NOMO-1 (cell line): ENCODE measurements around the gene ZNF514.
"Not testable (repeated sequence)": the region's sequence is repeated elsewhere in the genome, so short reads cannot be mapped to it uniquely, and the experiment has no call there.

Experiments used
- DNase-seq, 2 experiments: peaks; one replicate each; lab custom pipeline; 2025; ENCODE audit not compliant: unreplicated experiment in 2 of 2; lab: John Stamatoyannopoulos, UW

ZNF514 gene

DNA sequence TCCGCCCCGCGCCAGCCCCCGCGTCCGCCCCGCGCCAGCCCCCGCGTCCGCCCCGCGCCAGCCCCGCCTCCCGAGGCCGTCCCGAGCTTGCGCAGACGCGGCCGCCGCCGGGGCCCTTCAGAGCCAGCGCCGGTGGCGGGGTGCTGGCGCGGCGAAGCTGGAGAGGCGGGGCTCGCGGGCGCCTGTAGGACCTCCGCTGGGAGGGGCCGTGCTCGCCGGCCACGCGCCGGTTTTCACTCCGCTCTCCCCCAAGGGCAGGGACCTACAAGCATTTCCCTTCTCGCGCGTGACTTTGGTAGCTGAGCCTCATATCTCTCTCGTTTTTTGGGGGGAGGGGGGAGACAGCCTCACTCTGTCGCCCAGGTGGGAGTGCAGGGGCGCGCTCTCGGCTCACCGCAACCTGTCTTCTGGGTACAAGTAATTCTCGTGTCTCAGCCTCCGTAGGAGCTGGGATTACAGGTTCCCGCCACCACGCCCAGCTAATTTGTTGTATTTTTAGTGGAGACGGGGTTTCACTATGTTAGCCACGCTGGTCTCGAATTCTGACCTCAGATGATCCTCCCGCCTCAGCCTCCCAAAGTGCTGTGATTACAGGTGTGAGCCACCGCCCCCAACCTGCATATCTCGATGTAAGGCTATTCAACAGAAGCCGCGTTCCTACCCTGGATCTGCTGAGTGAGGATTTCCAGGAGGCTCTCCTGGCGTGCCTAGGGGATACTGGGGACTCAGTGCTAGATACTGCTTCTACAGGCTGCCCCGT is at the start of gene ZNF514:
Gene ZNF514, minus strand, starts transcription at position 159 of the 760 bp plus-strand sequence. CDS start 6,595 bp downstream, outside the sequence.
- DNase-seq: peak; percentile 64 to 81

DNA sequence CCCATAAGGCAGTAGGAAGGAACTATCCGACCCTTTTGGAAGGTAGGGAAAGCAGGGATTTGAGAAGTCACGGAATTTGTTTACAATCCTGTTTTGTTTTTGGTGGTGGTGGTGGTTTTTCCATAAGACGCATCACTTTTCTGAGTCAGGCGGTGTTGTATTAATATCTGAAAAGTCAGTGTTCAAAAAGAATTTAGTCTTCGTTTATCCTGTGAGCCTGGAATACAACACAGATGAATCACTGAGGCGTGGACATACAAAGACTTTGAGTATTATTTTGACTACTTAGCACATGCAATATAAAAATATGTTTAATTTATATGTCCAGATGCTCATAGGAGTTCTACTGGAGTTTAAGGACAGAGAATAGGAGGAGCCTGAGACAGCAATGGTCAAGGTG is 48.5 kb upstream of the ZNF514 start:
- no peak for DNase-seq

DNA sequence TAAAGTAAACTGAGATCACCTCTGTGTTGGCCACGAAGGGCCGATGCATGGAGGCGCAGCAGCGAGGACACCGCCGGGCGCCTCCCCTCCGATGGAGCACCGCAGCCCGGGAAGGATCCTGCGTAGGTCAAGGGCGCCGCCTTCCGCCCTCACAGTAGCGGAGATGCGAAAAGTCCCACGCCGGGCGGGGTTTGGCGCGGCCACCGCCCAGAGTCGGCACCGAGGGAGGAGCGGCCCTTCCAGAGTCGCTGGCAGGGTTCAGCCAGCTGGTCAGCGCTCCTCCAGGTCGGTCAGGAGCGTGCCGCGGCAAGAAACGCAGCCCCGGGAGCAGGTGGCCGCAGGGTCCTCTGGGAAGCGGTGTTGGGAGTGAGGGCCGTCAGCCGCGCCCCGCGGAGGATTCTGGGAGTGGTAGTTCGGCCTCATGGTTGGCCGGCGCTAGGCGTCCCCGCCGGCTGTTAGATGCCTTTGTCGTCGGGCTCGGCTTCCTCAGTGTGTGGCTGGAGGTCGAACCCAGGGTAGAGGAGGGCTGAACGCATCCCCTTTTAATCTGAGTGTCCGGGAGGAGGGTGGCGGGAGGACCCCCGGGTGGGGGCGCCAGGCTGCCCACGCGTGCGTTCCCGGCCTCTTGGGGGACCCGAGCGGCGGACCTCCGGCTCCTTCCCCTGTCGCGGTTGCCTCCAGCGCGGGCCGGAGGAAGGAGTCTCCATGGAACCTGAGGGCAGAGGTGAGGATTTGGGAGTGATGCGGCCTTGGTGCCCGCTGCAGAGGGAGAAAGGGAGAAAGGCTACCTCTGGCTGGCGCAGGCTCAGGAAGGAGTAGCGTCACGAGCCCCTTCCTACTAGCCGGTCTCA is 47.7 kb upstream of the ZNF514 start, which contains the start of gene ZNF892:
Gene ZNF892, plus strand, starts transcription at position 411 of the 851 bp plus-strand sequence. Its CDS starts 295 bp downstream, at position 706.
- DNase-seq: peak; percentile 93 to 97

DNA sequence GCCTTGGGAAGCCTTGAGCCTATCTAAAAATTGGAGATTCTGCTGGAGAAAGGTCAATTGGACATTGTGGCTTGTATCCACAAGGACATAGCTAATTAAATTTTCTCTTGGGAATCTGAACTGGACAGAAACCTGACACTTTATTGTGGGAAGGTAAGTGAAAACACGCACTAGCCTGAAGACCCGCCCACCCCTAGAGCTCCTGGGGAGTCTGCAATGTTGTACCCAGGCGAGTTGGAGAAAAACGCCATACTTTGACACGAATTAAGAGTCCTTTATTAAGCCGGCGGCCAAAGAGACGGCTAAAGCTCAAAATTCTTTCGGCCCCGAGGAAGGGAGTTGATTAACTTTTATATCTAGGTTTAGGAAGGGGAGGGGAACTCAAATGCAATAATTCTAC is 46.4 kb upstream of the ZNF514 start:
- no peak for DNase-seq

DNA sequence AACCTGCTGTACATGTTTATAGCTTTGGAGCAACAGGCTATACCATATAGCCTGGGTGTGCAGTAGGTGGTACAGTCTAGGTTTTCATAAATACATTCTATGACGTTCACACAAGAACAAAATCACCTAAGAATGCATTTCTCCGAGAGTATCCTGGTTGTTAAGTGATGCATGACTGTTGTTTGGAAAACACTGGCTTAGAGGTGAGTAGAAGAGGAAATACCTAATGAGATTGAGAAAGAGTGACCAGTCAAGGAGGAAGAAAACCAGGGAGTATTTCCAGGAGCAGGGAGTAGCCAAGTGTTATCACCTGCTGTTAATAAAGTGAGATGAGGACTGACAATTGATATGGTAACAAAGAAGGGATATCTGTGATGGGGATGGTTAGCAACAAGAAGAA is 44.7 kb upstream of the ZNF514 start:
- no peak for DNase-seq

DNA sequence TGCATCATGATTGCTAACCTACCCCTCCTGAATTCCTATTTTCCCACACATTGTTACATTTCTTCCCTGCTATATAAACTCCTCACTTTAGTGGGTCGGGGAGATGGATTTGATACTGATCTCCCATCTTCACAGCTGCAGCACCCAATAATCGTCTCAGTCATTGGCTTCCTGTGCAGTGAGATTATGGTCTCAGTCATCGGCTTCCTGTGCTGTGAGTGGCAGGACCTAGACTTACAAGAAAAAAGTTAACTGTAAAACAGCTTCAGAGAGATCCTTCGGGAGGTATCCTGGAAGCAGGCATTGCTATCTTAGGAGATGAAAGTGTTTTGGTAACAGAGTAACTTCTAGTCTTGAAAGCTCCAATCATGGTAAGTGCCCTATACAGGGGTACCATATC is 44.3 kb upstream of the ZNF514 start:
- no peak for DNase-seq

DNA sequence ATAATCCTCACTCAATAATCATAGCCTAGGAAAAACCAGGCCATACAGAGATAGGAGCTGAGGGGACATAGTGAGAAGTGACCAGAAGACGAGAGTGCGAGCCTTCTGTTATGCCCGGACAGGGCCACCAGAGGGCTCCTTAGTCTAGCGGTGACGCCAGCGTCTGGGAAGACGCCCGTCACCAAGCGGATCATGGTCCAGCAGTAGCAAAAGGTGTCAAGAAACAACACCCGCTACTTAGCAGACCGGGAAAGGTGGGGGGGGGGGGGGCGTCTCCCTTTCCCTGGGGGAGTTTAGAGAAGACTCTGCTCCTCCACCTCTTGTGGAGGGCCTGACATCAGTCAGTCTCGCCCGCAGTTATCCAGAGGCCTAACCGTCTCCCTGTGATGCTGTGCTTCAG is 33.3 kb upstream of the ZNF514 start:
- DNase-seq: not testable (repeated sequence)

DNA sequence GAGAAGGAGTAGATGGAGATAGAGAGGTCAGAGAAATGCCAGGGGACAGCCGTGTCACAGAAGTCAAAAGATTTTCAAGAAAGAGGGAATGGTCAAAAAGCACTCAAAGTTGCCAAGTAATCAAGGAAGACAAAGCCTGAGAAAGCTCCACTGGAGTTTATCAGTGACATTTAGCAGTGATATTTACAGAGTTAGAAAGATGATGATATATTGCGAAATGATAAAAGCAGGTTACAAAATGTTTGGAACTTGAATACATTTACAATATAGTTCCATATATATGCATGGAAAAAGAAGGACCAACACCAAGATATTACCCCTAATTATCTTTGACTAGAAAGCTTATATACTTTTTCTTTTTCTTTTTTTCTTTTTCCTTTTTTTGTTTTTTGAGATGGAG is 26.3 kb upstream of the ZNF514 start:
- DNase-seq: no peak

DNA sequence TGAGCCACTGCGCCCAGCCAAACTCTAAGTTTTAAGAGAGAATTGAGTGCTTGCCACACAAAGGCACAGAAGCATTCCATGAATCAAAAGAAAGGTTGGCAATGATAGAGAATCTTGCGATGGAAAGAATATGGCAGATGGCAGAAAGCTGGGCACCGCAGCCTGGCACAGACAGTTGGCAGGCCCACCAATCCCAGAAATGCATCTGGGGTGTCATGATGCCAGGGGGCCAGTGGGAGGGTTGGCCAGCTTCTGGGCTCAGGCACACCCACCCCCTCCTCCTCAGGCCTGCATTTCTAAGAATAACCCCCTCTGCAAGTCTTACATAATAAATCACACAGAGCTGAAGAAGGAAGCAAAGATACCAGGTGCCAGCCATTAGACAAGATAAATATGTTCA is 25.5 kb upstream of the ZNF514 start:
- DNase-seq: no peak

DNA sequence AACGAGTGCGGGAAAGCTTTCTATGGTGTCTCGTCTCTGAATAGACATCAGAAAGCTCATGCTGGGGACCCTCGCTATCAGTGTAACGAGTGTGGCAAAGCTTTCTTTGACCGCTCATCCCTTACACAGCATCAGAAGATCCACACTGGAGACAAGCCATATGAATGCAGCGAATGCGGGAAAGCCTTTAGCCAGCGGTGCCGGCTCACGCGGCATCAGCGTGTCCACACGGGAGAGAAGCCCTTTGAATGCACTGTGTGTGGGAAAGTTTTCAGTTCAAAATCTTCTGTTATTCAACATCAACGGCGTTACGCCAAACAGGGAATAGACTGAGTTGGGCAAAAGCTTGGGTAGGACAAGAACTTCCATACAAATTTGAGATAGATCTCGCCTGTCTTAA is 22.1 kb upstream of the ZNF514 start:
- no peak for DNase-seq

DNA sequence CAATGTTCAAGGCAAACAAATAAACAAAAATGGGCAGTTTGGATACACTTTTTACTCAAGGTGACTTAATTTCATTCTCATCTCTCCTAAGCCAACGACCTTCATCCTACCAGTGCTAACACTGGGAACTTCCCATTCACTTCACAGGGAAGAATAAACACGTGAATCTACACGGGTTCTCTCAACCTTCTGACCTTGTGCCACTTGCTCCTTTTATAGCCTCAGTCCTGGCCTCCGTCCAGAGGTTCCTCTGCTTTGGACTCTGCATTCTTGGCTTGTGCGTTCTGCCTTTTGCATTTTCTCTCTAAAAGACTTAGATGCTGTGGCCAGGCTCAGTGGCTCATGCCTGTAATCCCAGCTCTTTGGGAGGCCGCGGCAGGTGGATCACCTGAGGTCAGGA is 19.8 kb upstream of the ZNF514 start:
- DNase-seq: no peak

DNA sequence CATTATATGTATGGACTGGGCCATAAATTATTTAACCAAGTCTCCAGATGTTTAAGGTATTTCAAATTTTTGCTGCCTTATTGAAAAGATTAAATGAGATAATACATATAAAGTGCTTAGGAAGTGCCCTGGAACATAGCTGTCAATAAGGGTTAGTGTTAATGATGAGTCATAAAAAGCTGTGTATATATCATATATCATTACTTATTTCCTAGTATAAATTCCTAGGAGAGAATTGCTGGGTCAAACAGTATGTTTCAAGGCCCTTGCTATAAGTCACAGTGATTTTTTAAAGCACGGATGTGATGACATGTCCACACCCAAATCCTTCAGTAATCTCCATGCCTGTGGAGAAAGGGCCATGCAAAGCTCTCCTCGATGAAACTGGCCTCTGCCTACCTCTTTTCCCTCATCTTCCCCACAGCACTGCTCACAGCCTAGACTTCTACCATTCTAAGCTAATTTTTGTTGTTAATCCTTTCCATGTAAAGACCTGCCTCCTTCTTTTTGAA is 14.4 kb upstream of the ZNF514 start:
- no peak for DNase-seq

DNA sequence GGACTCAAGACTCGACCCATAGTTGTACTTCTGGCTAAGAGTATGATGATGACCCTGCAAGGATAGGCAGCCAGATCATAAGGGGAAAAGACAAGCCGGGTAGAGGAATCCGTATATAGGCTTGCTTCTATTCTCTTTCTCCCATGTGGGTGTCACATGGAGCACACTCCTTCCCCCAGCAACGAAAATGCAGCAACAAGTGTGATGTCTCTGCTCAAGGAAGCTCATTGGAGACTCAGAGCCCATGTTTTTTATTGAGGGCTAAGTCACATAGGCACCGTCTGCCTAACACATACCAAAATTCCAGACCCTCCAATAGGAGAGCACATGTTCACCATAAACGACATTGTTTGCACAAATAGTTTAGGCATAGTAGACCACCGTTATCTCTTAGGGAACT is 12.3 kb upstream of the ZNF514 start:
- no peak for DNase-seq

DNA sequence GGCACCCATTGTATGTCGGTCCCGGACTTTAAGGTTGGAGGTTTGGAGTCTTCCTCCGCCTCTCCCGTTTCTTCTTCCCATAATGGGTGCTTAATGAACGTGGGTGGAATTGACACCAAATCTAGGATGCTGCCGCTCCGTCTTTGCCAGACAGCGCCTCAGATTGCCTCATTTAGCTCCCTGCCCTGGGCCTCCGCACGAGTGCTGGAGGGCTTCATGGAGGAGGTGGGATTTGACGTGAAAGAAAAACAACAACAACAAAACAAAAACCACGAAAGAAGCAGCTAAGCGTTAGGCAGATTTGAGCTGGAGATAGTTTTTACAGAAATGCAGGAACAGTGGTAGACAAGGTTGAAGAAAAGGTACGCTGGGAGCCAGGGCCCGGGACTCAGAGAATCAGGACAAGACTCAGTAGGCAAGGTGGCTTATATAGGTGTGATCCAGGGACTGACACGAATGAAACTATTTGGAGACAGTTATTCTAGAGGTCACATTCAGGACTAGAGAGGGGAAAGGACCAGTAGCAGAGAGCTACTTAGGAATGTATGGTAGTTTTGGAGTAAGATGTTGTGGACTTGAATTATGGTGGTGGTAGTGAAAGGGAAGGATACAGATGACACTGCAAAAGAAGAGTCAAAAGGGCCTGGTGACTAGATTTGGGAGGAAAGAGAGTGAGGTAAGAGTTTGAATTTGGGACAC is 6.6 kb upstream of the ZNF514 start:
- no peak for DNase-seq

DNA sequence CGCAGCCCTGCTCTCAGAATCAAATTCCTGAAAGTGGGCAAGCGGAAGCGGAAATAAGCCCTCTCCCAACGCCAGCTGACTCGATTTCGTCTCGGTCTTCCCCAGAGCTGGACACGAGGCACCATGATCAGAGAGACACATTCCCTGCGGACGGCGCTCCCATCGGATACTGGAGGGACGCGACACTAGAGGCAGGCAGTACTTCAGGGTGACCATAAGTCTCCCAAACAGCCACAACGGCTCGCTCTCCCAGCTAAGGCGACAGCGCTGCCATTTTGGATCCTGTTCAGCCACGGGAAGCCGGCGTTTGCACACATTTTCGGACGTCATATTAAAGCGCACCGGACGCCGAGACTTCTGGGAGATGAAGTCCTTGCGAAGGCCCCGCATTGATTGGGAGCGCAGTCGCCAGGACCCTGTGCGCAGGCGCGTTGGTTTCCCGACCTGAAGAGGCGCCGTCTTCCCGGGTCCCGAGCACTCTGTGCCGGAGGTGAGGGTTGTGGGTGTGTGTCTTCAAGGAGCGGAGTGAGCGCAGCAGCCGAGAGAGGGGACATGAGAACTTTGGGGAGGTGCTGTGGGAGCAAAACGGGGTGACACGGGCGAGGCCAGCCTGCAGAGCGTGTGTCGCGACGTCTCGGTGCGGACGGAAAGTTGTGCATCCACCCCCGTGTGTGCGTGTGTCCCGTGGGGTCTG is 5.9 kb upstream of the ZNF514 start, which contains the start of gene ZNF2:
Gene ZNF2, plus strand, starts transcription at position 439 of the 694 bp plus-strand sequence. CDS start 10,418 bp downstream, outside the sequence.
- peak; percentile 93 to 95 for DNase-seq

DNA sequence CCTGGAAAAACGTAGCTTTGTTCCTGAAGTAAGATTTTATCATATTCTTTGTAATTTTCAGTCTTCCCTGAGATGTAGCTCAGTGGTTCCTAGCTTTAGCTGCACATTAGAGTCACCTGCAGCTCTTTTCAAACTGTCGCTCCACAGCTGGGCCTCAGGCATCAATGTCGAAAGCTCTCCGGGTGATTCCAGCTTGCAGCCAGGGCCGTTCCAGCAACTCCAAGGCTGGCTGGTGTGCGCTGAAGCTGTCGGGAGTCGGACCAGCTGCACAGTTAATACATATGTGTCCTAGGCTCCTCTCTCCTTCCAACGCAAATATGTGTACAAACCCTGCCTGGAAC is 5.4 kb upstream of the ZNF514 start:
- DNase-seq: peak in 1 of 2 experiments; percentile 20

DNA sequence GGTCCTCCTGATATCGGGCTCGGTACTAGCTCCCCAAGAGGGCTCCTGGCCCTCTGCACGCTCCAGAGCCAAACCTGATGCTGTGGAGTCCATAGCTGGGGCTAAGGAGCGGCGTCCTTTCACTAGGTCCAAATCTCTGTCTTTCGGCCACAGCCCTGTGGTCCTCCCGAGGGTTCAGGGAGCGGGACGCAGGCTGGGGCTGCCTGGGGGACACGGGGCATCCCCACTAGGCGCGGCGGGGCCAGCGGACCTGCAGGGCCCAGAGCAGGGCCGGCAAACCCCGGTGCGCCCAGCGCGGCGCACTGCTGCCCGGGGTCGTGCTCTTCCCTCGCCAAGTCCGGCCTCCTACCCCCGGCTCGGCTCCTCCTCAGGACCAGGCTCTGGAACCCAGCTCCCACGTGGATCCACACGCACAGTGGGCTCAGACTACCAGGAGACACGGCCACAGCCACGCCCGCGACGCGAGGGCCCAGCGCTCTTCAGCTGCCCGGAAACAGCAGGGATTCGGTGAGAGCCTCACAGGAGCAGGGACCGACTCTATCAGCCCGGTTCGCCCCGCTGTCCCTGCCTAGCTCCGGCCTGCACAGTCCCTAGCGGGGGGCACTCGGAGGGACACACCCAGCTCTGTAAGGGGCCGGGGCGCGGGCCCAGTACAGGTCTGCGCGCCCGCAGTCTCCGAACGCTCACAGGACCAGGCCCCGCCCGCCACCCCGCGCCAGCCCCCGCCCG is 593 bp downstream of the ZNF514 start:
- DNase-seq: peak; percentile 10 to 22

DNA sequence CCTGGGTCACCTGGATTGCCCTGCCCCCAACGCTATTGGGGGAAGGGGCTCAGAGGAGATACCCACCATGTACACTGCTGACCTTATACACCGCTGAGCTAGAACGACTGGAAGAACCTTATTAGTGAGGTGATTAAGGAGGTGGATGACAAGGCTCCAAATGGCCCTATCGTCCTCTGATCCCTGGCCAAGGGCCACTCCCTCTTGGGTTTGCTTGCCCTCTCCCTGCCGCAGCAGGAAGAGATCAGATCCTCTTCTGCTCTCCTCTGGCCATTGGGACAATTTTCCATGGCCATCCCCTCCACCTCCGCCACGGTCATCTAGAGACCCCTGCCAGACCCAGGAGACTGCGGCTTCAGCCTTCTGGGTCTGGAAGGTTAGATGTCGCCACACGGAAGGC is 1.2 kb downstream of the ZNF514 start:
- no peak for DNase-seq

DNA sequence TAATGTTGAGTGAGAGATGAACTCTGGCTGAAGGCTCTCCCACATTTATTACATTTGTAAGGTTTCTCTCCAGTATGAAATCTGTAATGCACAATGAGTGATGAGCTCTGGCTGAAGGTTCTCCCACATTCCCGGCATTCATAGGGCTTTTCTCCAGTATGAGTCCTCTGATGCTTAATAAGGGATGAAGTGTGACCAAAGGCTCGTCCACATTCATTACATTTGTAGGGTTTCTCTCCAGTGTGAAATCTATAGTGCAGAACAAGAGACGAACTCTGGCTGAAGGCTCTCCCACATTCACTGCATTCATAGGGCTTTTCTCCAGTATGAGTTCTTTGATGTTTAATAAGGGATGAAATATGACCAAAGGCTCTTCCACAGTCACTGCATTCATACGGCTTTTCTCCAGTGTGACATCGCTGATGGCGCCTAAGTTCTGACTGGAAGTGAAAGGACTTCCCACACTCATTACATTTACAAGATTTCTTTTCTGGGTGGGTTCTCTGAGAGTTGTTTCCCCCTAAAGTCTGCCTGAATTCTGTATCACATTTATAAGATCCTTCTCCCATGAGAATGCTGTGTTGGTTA is 10.2 kb downstream of the ZNF514 start:
- no peak for DNase-seq
